Thymus (tissue), 11 donors: ENCODE data around the gene ILF2. TPM values are rescaled to one million over a fixed set of nuclear protein-coding genes. Genes with fewer than 3 reads are reported as not detected.
A peak's percentile ranks its signal among the peaks of the same experiment; 100 is the strongest.
"Not testable (repeated sequence)": the region's sequence is repeated elsewhere in the genome, so short reads cannot be mapped to it uniquely, and the experiment has no call there.

Experiments
- DNase-seq, 9 donors: peaks; one replicate each; pipeline ENCODE4 v3.0.0-alpha.2; 2013; ENCODE audit warnings: low spot score in 9 of 9, low read depth in 6 of 9, missing footprints in 1 of 9
- H3K27ac ChIP-seq, 2 donors: one replicate each; pipeline ENCODE4 v1.5.1; 2013; ENCODE audit warnings: control low read depth in 1 of 2, low read depth in 1 of 2, low read length in 1 of 2, mild to moderate bottlenecking in 1 of 2, moderate library complexity in 1 of 2
- H3K27me3 ChIP-seq, 2 donors: one replicate each; pipeline ENCODE4 v1.5.1; 2013; ENCODE audit warnings: low read length in 1 of 2; ENCODE audit not compliant: control insufficient read depth in 2 of 2, insufficient read depth in 1 of 2
- H3K36me3 ChIP-seq, 2 donors: one replicate each; pipeline ENCODE4 v1.5.1; 2013; ENCODE audit warnings: low read length in 1 of 2, mild to moderate bottlenecking in 1 of 2, moderate library complexity in 1 of 2; ENCODE audit not compliant: control insufficient read depth in 2 of 2, insufficient read depth in 2 of 2
- H3K4me1 ChIP-seq, 2 donors: one replicate each; pipeline ENCODE4 v1.5.1; 2013; ENCODE audit warnings: low read length in 2 of 2; ENCODE audit not compliant: control insufficient read depth in 2 of 2, insufficient read depth in 2 of 2
- H3K4me3 ChIP-seq, 2 donors: one replicate each; pipeline ENCODE4 v1.5.1; 2013; ENCODE audit warnings: low read length in 2 of 2, control low read depth in 1 of 2, mild to moderate bottlenecking in 1 of 2
- H3K9me3 ChIP-seq, 2 donors: one replicate each; pipeline ENCODE4 v1.5.1; 2013; ENCODE audit warnings: low read length in 1 of 2, mild to moderate bottlenecking in 1 of 2; ENCODE audit not compliant: control insufficient read depth in 2 of 2, insufficient read depth in 1 of 2
- WGBS: extraction: QIAGEN DNeasy Blood & Tissue Kit; methylation state at CpG from one replicate; pipeline ENCODE4 v1.1.7; 2013; 5-methylcytosine and 5-hydroxymethylcytosine counted together
- polyA plus RNA-seq: library from polyadenylated mRNA; stranded (reverse); fragments of 200-250 nt; gene quantifications from one replicate; pipeline ENCODE4 v1.2.3, GENCODE V29; 2013
- total RNA-seq: library from RNA; stranded (reverse); fragments of 120-200 nt; gene quantifications from one replicate; pipeline ENCODE4 v1.2.4, GENCODE V29; 2013
- donor health status: healthy.

Gene ILF2
- total and polyA plus RNA-seq, 2 donors: 91.2 to 435 TPM

DNA sequence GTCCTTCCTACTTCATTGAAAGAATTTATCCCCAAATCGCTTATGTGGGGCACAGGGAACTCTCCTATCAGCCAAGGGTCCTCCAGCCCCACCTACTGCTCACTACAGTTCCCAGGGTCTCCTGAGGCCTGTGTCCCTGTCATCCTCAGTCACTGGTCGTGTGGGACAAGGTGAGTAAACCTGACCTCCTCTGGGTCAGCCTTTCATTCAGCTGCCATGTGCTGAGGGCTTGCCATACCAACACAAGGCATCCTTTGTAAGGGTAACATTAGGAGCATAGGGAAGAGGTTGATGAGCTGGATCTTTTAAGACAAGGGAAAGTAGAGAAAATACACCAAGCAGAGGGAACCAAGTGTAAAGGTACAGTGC is 23.5 kb downstream of the ILF2 start:
- Histone ChIP-seq H3K4me3 (no peak overlapping the region), H3K4me1 (peaks cover 19 to 30% of the 10 kb centered on the region in 2 donors), H3K36me3 (peaks cover 44 to 49% of the 10 kb centered on the region in 2 donors), H3K27me3 (no peaks in the 10 kb centered on the region), H3K27ac (peak overlapping the region in 1 of 2 donors; percentile 31), H3K9me3 (no peaks in the 10 kb centered on the region)
- 89% methylated on average over 2 of the region's 2 CpGs for WGBS
- no peak for DNase-seq

- Histone ChIP-seq H3K4me1 (peaks cover 19 to 29% of the 10 kb centered on the region in 2 donors), H3K27ac (peak overlapping the region in 1 of 2 donors; percentile 42), H3K36me3 (peaks cover 50 to 55% of the 10 kb centered on the region in 2 donors), H3K9me3 (no peaks in the 10 kb centered on the region), H3K27me3 (no peaks in the 10 kb centered on the region), H3K4me3 (no peak overlapping the region)
- WGBS: 95% methylated on average over 5 of the region's 5 CpGs
- no peak for DNase-seq
Measured at GRCh38 chr1:153646672-153647345, 24.0 kb downstream of the ILF2 start.

GRCh38 chr1:153643816-153644215 is 27.0 kb downstream of the ILF2 start:
- no peak overlapping the region for H3K27ac ChIP-seq
- no peaks in the 10 kb centered on the region for H3K9me3 ChIP-seq
- peaks cover 9 to 12% of the 10 kb centered on the region in 2 donors for H3K4me1 ChIP-seq
- H3K4me3 ChIP-seq: no peak overlapping the region
- H3K27me3 ChIP-seq: no peaks in the 10 kb centered on the region
- H3K36me3 ChIP-seq: peaks cover 78 to 85% of the 10 kb centered on the region in 2 donors
- DNase-seq: no peak

GRCh38 chr1:153643100-153643499 is 27.7 kb downstream of the ILF2 start:
- Histone ChIP-seq H3K27me3 (no peaks in the 10 kb centered on the region), H3K9me3 (no peaks in the 10 kb centered on the region), H3K4me3 (no peak overlapping the region), H3K27ac (no peak overlapping the region), H3K4me1 (peaks cover 7% of the 10 kb centered on the region in 2 donors), H3K36me3 (peaks cover 82 to 92% of the 10 kb centered on the region in 2 donors)
- DNase-seq: no peak
- WGBS: 99% methylated on average over 11 of the region's 11 CpGs

GRCh38 chr1:153642161-153642560 is 28.6 kb downstream of the ILF2 start:
- Histone ChIP-seq H3K36me3 (peaks cover 86 to 96% of the 10 kb centered on the region in 2 donors), H3K27me3 (no peaks in the 10 kb centered on the region), H3K27ac (no peak overlapping the region), H3K9me3 (no peaks in the 10 kb centered on the region), H3K4me1 (peaks cover 4 to 7% of the 10 kb centered on the region in 2 donors), H3K4me3 (no peak overlapping the region)
- WGBS: 96% methylated on average over 11 of the region's 11 CpGs
- no peak for DNase-seq

DNA sequence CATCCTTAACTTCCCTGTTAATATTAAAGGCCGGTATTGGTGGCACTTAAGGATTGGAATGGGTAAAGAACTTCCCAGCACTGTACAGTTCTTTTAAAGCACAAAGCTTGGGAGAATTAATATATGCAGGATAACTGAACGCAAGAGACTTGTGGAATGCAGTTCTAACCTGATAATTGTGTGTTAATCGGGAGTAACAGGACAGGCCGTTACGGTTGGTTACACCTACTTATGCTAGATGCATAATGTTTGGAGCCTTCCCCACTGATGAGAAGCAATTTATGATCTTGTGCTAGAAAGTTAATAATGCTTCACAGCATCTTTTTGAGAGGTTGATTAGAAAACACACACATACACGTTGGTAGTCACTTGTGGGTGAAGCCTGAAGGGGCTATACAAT is 29.9 kb downstream of the ILF2 start:
- DNase-seq: no peak
- 90% methylated on average over 6 of the region's 6 CpGs for WGBS
- no peak overlapping the region for H3K27ac ChIP-seq
- H3K9me3 ChIP-seq: no peaks in the 10 kb centered on the region
- H3K27me3 ChIP-seq: no peaks in the 10 kb centered on the region
- peaks cover 85 to 98% of the 10 kb centered on the region in 2 donors for H3K36me3 ChIP-seq
- H3K4me3 ChIP-seq: no peak overlapping the region
- peaks cover 4 to 11% of the 10 kb centered on the region in 2 donors for H3K4me1 ChIP-seq

DNA sequence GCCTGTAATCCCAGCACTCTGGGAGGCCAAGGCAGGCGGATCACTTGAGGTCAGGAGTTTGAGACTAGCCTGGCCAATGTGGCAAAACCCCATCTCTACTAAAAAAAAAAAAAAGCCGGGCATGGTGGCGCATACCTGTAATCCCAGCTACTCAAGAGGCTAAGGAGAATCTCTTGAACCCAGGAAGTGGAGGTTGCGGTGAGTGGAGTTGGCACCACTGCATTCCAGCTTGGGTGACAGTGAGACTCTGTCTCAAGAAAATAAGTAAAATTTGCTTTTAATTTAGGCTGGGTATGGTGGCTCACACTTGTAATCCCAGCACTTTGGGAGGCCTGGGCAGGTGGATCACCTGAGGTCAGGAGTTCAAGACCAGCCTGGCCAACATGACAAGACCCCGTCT is 30.6 kb downstream of the ILF2 start:
- H3K9me3 ChIP-seq, H3K27ac ChIP-seq, H3K4me3 ChIP-seq, H3K27me3 ChIP-seq, DNase-seq: not testable (repeated sequence)
- Histone ChIP-seq H3K4me1 (peaks cover 10 to 14% of the 10 kb centered on the region in 2 donors), H3K36me3 (peaks cover 80 to 95% of the 10 kb centered on the region in 2 donors)
- 98% methylated on average over 5 of the region's 5 CpGs for WGBS

GRCh38 chr1:153639280-153639679 is 31.5 kb downstream of the ILF2 start:
- 98% methylated on average over 3 of the region's 3 CpGs for WGBS
- H3K36me3 ChIP-seq: peaks cover 75 to 87% of the 10 kb centered on the region in 2 donors
- H3K4me3 ChIP-seq: no peak overlapping the region
- no peaks in the 10 kb centered on the region for H3K9me3 ChIP-seq
- DNase-seq: no peak
- H3K27ac ChIP-seq: no peak overlapping the region
- no peaks in the 10 kb centered on the region for H3K27me3 ChIP-seq
- peaks cover 14% of the 10 kb centered on the region in 2 donors for H3K4me1 ChIP-seq

- Histone ChIP-seq H3K27me3 (no peaks in the 10 kb centered on the region), H3K4me1 (peaks cover 14 to 18% of the 10 kb centered on the region in 2 donors), H3K27ac (no peak overlapping the region), H3K9me3 (peaks cover 0 to 6% of the 10 kb centered on the region in 2 donors), H3K4me3 (no peak overlapping the region), H3K36me3 (peaks cover 66 to 77% of the 10 kb centered on the region in 2 donors)
- no peak for DNase-seq
- 98% methylated on average over 6 of the region's 6 CpGs for WGBS
Measured at GRCh38 chr1:153638261-153638660, 32.5 kb downstream of the ILF2 start.
